PC-9 (cell line): ENCODE measurements around the gene TAS2R41.

Experiments
- CTCF ChIP-seq: fragments of 200-600 bp; sonication (generic); conservative IDR thresholded peaks from 2 replicates; pipeline ENCODE4 v1.6.1; 2017; ENCODE audit warnings: mixed run types, antibody characterized with exemption, mild to moderate bottlenecking, moderate library complexity
- EZH2 ChIP-seq: fragments of 200-600 bp; sonication (generic); IDR thresholded peaks from 2 replicates; pipeline ENCODE4 v1.8.0; 2017; ENCODE audit warnings: antibody characterized with exemption, low read depth

- TF ChIP-seq CTCF, result no peak
- no peak for TF ChIP-seq EZH2
Observed at GRCh38 chr7:143431109-143431508, 46.6 kb upstream of the TAS2R41 start.
